ENCODE data around the gene FLG2.

- no peak for TF ChIP-seq POLR2AphosphoS5 (IDR thresholded peaks at IDR 0.05; ENCODE audit: low read length)
- TF ChIP-seq, protein P1, sequence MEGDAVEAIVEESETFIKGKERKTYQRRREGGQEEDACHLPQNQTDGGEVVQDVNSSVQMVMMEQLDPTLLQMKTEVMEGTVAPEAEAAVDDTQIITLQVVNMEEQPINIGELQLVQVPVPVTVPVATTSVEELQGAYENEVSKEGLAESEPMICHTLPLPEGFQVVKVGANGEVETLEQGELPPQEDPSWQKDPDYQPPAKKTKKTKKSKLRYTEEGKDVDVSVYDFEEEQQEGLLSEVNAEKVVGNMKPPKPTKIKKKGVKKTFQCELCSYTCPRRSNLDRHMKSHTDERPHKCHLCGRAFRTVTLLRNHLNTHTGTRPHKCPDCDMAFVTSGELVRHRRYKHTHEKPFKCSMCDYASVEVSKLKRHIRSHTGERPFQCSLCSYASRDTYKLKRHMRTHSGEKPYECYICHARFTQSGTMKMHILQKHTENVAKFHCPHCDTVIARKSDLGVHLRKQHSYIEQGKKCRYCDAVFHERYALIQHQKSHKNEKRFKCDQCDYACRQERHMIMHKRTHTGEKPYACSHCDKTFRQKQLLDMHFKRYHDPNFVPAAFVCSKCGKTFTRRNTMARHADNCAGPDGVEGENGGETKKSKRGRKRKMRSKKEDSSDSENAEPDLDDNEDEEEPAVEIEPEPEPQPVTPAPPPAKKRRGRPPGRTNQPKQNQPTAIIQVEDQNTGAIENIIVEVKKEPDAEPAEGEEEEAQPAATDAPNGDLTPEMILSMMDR (IDR thresholded peaks at IDR 0.05 in 2 of 3, conservative IDR thresholded peaks at IDR 0.05 in 1 of 3; ENCODE audit: control insufficient read depth in 2 of 3, extremely low read depth in 1 of 3, insufficient read depth in 1 of 3, low read depth in 3 of 3, low read length in 3 of 3) = peak in 2 of 3 experiments; percentile 14 to 17; a peak in 2 of 6 replicates
- no peak for TF ChIP-seq NRF1 (conservative IDR thresholded peaks at IDR 0.05; ENCODE audit: low read depth, low read length)
- no peak for TF ChIP-seq EGR1 (IDR thresholded peaks at IDR 0.05; ENCODE audit: borderline replicate concordance in 1 of 2, low read depth in 2 of 2, low read length in 2 of 2)
- TF ChIP-seq CREM (IDR thresholded peaks at IDR 0.05; ENCODE audit: low read depth) = no peak
- no peak for TF ChIP-seq HDAC2 (IDR thresholded peaks at IDR 0.05)
Observed at GRCh38 chr1:152348447-152348846, 11.4 kb downstream of the FLG2 start.
